ENCODE data around the gene PIP.
"Not testable (repeated sequence)": the region's sequence is repeated elsewhere in the genome, so short reads cannot be mapped to it uniquely, and the experiment has no call there.

Gene PIP

DNA sequence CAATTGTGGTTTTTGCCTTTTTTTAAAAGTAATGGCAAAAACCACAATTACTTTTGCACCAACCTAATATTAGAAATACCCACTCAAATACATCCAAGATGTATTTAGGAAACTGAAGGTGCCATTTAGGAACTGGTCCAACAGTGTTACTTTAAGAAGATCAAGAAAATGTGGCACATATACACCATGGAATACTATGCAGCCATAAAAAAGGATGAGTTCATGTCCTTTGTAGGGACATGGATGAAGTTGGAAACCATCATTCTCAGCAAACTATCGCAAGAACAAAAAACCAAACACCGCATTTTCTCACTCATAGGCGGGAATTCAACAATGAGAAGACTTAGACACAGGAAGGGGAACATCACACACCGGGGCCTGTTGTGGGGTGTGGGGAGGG, 48.9 kb downstream of the PIP start:
- DNase-seq, result not testable (repeated sequence)

DNA sequence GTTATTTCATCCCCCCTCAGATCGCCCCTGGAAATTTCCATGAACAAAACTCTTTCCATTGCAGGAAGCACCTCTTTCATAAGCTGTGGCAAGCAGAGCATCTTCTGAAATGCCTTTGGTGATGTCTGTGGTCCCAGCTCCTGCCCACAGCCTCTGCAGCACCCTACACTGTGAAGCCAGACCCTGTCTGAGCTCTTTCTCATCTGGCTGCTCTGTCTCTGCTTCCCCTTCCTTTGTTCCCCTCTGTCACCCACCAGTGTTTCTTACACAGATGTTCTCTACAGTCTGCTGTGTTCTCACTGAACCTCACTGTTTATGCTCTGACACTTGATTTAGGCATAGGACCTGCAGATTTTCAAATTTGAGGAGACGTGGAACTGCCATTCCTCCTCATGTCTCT, 49.5 kb downstream of the PIP start:
- no peak for DNase-seq

DNA sequence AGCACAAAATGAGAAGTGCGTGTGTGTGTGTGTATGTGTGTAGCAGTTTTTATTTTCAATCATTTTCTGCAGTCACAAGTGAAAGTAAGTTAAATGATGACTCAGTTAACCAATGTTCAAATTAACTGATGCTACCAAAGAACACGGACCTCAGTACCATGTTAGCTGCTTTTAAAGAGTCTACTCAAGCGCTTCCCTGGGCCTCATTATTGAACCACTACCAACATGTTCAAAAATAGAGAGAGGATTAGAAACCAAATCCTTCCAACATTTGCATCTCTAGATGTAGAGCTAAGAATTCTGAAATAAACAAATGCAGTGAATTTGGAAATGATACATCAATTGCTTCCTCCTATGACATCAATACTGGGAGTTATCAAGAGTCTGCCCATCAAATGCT, 51.1 kb downstream of the PIP start, which contains the start of gene TAS2R39:
Gene TAS2R39, plus strand, starts transcription at position 396 of the 400 bp plus-strand sequence. Its CDS starts 0 bp downstream, at position 396.
- no peak for DNase-seq

DNA sequence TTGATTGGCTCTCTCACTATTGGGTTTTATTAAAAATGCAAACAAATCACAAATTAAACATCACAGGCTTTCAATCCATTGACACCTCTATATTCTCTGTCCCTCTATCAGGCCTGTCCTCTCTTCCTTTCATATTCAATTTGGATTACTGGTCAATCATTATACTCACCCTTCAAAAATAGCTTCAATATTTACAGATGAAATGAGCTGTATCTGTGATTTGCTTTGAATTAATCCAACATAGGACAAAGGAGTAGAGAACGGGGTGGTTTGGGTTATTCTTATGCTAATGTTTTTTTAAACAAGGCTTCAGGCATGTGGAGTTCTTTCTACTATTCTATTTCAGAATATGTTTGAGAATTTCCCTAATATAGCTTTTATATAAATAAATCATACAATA, 53.7 kb downstream of the PIP start:
- DNase-seq, result no peak

DNA sequence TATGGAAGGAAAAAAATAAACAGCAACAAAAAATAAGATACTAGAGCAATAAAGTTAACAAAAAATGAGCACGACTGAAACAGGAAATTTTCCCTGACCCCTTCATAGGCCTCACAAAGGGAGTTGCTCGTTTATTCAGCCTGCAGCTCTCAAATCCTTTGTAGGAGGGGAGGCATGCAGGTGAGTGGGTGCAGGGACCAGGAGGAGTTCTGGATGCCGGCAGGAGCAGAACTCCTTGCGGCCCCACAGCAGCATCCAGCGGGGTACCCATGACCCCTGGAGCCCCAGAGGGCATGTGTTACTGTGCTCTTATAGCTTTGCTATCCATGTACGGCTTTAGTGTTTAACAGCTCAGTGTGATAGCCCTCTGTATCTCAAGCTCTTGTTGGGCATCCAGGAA, 57.1 kb downstream of the PIP start:
- DNase-seq, result no peak

Measured in bone marrow (tissue), 2 donors.